Progenitor cell of endocrine pancreas (in vitro differentiated cells): ENCODE results near the gene SAFB2. TPM values are rescaled to one million over a fixed set of nuclear protein-coding genes. Genes with fewer than 3 reads are reported as not detected.

Experiments
- DNase-seq: peaks from one replicate; pipeline ENCODE4 v3.0.0; 2021; ENCODE audit warnings: low spot score; ENCODE audit not compliant: unreplicated experiment
- H3K27ac Mint-ChIP-seq: 2 replicates; pipeline ENCODE4 v1.8.0; 2021; ENCODE audit warnings: mild to moderate bottlenecking, moderate library complexity, mixed read lengths
- H3K27me3 Mint-ChIP-seq: 2 replicates; pipeline ENCODE4 v1.8.0; 2021; ENCODE audit warnings: mixed read lengths
- H3K36me3 Mint-ChIP-seq: 2 replicates; pipeline ENCODE4 v1.8.0; 2022; ENCODE audit warnings: mixed read lengths; ENCODE audit not compliant: insufficient read depth
- H3K4me1 Mint-ChIP-seq: 2 replicates; pipeline ENCODE4 v1.8.0; 2021; ENCODE audit warnings: low read depth, mixed read lengths
- H3K4me3 Mint-ChIP-seq: 2 replicates; pipeline ENCODE4 v1.8.0; 2021; ENCODE audit warnings: low read depth, mild to moderate bottlenecking, moderate library complexity, mixed read lengths
- H3K9me3 Mint-ChIP-seq: 2 replicates; pipeline ENCODE4 v1.8.0; 2021; ENCODE audit warnings: low read depth, mixed read lengths
- total RNA-seq: library from RNA; stranded (reverse); gene quantifications from 2 replicates; pipeline ENCODE4 v1.2.1, GENCODE V29; 2021
- TF ChIP-seq, protein P1 (sequence below): fragments of 200-600 bp; sonication (generic); IDR thresholded peaks from one replicate; pipeline ENCODE4 v1.5.0; 2021; ENCODE audit warnings: antibody characterized with exemption, mild to moderate bottlenecking; ENCODE audit not compliant: unreplicated experiment

The SAFB2 gene
- total RNA-seq, 1 donor from 2014 or later: 107 TPM

DNA sequence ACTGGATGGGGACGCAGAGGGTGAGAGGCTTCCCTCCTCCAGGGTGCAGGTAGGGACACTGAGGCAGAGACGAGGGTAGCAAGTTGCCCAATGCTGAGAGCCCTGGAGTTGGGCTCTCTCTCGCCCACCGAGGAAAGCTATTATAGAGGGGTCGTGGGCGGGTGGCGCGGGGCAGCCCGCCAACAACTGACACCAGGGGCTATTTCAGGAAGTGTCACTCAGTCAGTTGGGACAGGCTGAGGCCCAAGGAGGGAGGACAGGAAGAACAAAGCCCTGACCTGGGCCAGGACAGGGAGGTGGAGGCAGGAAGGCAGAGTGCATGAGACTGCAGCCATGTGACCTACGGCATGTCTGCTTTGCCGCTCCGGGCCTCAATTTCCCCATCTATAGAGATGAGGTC, 84.7 kb downstream of the SAFB2 start:
- Mint-ChIP-seq H3K27me3 (peaks cover 2% of the 10 kb centered on the region), H3K27ac (no peak overlapping the region), H3K4me1 (peaks cover 8% of the 10 kb centered on the region), H3K4me3 (no peak overlapping the region), H3K36me3 (peaks cover 3% of the 10 kb centered on the region), H3K9me3 (peaks cover 5% of the 10 kb centered on the region)
- TF ChIP-seq, protein P1, sequence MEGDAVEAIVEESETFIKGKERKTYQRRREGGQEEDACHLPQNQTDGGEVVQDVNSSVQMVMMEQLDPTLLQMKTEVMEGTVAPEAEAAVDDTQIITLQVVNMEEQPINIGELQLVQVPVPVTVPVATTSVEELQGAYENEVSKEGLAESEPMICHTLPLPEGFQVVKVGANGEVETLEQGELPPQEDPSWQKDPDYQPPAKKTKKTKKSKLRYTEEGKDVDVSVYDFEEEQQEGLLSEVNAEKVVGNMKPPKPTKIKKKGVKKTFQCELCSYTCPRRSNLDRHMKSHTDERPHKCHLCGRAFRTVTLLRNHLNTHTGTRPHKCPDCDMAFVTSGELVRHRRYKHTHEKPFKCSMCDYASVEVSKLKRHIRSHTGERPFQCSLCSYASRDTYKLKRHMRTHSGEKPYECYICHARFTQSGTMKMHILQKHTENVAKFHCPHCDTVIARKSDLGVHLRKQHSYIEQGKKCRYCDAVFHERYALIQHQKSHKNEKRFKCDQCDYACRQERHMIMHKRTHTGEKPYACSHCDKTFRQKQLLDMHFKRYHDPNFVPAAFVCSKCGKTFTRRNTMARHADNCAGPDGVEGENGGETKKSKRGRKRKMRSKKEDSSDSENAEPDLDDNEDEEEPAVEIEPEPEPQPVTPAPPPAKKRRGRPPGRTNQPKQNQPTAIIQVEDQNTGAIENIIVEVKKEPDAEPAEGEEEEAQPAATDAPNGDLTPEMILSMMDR: no peak
- DNase-seq: no peak

Other genes with a start within 250 kb of the SAFB2 start
- gene ZNRF4, start 167.4 kb downstream of the SAFB2 start, total RNA-seq: not detected in 2 replicates
- gene TINCR, start 54.8 kb downstream of the SAFB2 start, total RNA-seq: 0.60 and 1.0 TPM in 2 replicates
- gene SAFB, start 307 bp upstream of the SAFB2 start, total RNA-seq: 151 and 169 TPM in 2 replicates
- gene MICOS13, start 57.7 kb upstream of the SAFB2 start, total RNA-seq: 28.1 and 29.7 TPM in 2 replicates
- gene HSD11B1L, start 58.3 kb upstream of the SAFB2 start, total RNA-seq: 20.1 and 21.1 TPM in 2 replicates
- 720 and 727 TPM in 2 replicates for gene RPL36, start 67.5 kb upstream of the SAFB2 start, total RNA-seq
- 56.1 and 61.7 TPM in 2 replicates for gene LONP1, start 97.4 kb upstream of the SAFB2 start, total RNA-seq
- not detected in 2 replicates for gene CATSPERD, start 97.9 kb upstream of the SAFB2 start, total RNA-seq
- gene PRR22, start 162.0 kb upstream of the SAFB2 start, total RNA-seq: 5.8 and 5.9 TPM in 2 replicates
- gene DUS3L, start 168.4 kb upstream of the SAFB2 start, total RNA-seq: 42.6 and 43.1 TPM in 2 replicates
- gene NRTN, start 182.3 kb upstream of the SAFB2 start, total RNA-seq: 1.9 and 2.1 TPM in 2 replicates
- not detected in 2 replicates for gene FUT6, start 216.9 kb upstream of the SAFB2 start, total RNA-seq
- gene FUT3, start 228.7 kb upstream of the SAFB2 start, total RNA-seq: not detected in 2 replicates
- not detected in 2 replicates for gene FUT5, start 247.8 kb upstream of the SAFB2 start, total RNA-seq